ENCODE data around the gene PKD1L1.
"Not testable (repeated sequence)": the region's sequence is repeated elsewhere in the genome, so short reads cannot be mapped to it uniquely, and the experiment has no call there.

The PKD1L1 gene, protein sequence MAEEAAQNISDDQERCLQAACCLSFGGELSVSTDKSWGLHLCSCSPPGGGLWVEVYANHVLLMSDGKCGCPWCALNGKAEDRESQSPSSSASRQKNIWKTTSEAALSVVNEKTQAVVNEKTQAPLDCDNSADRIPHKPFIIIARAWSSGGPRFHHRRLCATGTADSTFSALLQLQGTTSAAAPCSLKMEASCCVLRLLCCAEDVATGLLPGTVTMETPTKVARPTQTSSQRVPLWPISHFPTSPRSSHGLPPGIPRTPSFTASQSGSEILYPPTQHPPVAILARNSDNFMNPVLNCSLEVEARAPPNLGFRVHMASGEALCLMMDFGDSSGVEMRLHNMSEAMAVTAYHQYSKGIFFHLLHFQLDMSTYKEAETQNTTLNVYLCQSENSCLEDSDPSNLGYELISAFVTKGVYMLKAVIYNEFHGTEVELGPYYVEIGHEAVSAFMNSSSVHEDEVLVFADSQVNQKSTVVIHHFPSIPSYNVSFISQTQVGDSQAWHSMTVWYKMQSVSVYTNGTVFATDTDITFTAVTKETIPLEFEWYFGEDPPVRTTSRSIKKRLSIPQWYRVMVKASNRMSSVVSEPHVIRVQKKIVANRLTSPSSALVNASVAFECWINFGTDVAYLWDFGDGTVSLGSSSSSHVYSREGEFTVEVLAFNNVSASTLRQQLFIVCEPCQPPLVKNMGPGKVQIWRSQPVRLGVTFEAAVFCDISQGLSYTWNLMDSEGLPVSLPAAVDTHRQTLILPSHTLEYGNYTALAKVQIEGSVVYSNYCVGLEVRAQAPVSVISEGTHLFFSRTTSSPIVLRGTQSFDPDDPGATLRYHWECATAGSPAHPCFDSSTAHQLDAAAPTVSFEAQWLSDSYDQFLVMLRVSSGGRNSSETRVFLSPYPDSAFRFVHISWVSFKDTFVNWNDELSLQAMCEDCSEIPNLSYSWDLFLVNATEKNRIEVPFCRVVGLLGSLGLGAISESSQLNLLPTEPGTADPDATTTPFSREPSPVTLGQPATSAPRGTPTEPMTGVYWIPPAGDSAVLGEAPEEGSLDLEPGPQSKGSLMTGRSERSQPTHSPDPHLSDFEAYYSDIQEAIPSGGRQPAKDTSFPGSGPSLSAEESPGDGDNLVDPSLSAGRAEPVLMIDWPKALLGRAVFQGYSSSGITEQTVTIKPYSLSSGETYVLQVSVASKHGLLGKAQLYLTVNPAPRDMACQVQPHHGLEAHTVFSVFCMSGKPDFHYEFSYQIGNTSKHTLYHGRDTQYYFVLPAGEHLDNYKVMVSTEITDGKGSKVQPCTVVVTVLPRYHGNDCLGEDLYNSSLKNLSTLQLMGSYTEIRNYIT (N-terminal part only)
- total RNA-seq: 0.37 to 3.2 (median 1.6) reads per million in 9 experiments

DNA sequence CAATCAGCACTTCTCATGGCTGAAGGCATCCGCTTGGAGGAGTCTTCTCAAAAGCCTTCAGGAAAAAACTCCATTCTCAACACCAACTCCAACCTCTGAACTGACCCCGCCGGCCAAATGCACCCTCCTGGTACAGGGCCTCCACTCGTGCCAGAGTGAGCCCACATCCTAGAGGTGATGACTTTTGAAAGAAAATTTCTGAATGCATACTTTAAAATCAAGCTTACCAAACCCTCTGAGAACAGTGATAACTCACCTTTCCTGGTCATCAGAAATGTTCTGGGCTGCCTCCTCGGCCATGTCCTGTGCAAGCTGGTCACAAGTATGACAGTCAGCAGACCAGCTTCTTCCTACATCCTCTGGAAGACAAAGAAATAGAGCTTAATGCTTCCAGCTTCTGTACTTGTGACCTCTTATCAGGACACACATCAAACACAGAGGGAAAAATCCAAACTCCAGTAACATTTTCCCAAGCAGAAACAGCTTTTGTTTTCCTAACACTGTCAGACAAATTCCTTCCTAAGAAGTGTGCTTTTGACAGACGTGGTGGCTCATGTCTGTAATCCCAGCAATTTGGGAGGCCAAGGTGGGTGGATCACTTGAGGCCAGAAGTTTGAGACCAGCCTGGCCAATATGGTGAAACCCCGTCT is at the start of gene PKD1L1:
PKD1L1 (minus strand) TSS at position 326 of the 650 bp plus-strand sequence; CDS start at position 300, 26 bp downstream.
- no peak for ATAC-seq (replicated peaks)
- no peaks in the 10 kb centered on the region for H3K27me3 Mint-ChIP-seq
- H3K9me3 Mint-ChIP-seq: no peaks in the 10 kb centered on the region
- H3K36me3 Mint-ChIP-seq (ENCODE audit: insufficient read depth): no peaks in the 10 kb centered on the region
- no peak for DNase-seq
- H3K4me1 Mint-ChIP-seq (ENCODE audit: low read depth in 2 of 2): no peaks in the 10 kb centered on the region
- H3K4me3 Mint-ChIP-seq: no peak within 1 kb of the TSS
- peak within 1 kb of the TSS in 1 of 2 donors; percentile 30 for H3K27ac Mint-ChIP-seq

DNA sequence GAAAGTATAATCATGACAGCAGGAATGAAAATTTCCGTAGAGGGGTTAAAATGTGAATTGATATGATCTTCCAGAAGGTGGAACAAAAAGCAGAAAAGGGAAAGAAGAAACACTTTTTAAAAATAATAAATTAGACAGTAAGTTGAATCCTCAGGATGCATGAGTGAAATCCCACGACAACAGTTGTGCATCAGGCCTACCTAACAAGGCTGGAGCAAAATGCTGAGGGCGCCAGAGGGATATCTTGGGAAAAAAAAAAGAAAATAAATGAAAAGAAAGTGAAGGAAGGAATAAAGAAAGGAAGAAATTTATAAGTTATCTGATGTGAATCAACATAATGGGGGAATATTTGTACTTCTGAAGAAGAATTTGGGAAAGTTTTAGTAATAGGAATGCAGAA is 44.2 kb upstream of the PKD1L1 start:
- H3K27ac Mint-ChIP-seq: peak overlapping the region; percentile 91 to 96
- no peak for DNase-seq
- peaks cover 14 to 15% of the 10 kb centered on the region in 2 donors for H3K4me1 Mint-ChIP-seq (ENCODE audit: low read depth in 2 of 2)
- peaks cover 4% of the 10 kb centered on the region for H3K36me3 Mint-ChIP-seq (ENCODE audit: insufficient read depth)
- H3K9me3 Mint-ChIP-seq: peaks cover 4 to 10% of the 10 kb centered on the region in 2 donors
- peak overlapping the region; percentile 82 to 88 for H3K4me3 Mint-ChIP-seq
- H3K27me3 Mint-ChIP-seq: no peaks in the 10 kb centered on the region
- ATAC-seq (replicated peaks): no peak

DNA sequence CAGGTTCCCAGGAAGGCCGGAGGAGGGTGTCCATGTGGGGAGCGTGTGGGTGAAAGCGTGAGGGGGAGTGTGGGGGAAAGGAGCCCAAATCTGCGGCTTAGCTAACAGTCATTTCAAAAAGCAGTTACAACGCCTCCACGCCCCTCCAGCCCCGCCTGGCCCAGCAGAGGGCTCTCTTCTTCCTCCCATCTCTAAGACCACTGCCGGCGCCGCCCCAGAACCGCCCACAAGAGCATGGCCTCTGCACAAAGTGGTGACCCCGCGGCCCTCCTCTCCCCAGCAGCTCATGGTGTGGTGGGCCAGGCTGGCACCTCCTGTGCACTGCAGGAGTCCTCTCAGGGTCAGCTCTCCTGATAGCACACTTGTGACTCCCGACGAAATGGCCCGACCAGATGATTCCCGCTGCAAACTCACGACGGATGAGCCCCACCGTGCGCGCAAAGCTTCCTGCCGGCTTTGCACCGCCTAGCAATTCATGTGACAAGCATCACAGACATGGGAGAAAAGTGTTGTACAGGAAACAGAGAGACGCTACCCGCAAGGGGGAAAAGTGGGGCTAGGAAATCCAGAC is 43.6 kb upstream of the PKD1L1 start:
- H3K4me3 Mint-ChIP-seq: peak overlapping the region; percentile 82 to 88
- H3K4me1 Mint-ChIP-seq (ENCODE audit: low read depth in 2 of 2): peaks cover 14 to 15% of the 10 kb centered on the region in 2 donors
- no peaks in the 10 kb centered on the region for H3K27me3 Mint-ChIP-seq
- peak overlapping the region; percentile 91 to 96 for H3K27ac Mint-ChIP-seq
- DNase-seq (peak; percentile 76 to 81 (median 79)), ATAC-seq (replicated peaks) (peak; percentile 97)
- peaks cover 4% of the 10 kb centered on the region for H3K36me3 Mint-ChIP-seq (ENCODE audit: insufficient read depth)
- H3K9me3 Mint-ChIP-seq: peaks cover 4 to 10% of the 10 kb centered on the region in 2 donors

DNA sequence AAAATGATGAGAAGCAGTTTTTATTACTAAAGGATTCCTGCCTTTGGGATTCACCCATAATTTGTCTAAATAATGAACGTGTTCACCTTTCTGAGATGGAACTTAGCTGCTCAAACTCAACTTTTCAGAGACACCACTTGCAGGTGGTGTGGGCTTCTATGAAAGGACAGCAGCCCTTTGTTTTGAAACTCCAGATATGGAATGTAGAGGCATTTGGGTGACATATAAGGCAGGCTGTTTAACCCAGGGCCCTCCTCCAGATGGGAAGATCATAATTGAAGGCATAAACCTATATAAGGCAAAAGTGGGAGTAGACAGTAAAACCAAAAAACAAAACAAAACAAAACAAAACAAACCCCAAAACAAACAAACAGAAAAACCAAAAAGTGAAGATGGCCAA is 43.0 kb upstream of the PKD1L1 start:
- Mint-ChIP-seq H3K9me3 (peaks cover 4 to 10% of the 10 kb centered on the region in 2 donors), H3K36me3 (ENCODE audit: insufficient read depth) (peaks cover 4% of the 10 kb centered on the region), H3K27ac (peak overlapping the region; percentile 91 to 96), H3K27me3 (no peaks in the 10 kb centered on the region), H3K4me3 (peak overlapping the region; percentile 82 to 88), H3K4me1 (ENCODE audit: low read depth in 2 of 2) (peaks cover 14 to 15% of the 10 kb centered on the region in 2 donors)
- DNase-seq: no peak
- ATAC-seq (replicated peaks): no peak

DNA sequence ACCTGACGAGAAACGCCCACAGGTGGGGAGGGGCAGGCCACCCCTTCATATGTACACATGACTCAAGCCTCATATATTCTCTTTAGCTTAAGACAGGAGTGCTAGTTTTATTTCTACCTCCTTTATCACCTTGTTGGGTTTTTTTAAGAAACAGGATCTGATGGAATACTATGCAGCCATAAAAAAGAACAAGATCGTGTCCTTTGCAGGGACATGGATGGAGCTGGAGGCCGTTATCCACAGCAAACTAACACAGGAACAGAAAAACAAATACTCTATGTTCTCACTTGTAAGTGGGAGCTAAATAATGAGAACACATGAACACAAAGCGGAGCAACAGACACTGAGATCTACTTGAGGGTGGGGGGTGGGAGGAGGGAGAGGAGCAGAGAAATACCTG is 42.3 kb upstream of the PKD1L1 start:
- ATAC-seq (replicated peaks) (no peak), DNase-seq (no peak)
- no peak overlapping the region for H3K27ac Mint-ChIP-seq
- H3K9me3 Mint-ChIP-seq: peaks cover 4 to 10% of the 10 kb centered on the region in 2 donors
- H3K27me3 Mint-ChIP-seq: no peaks in the 10 kb centered on the region
- peaks cover 14 to 15% of the 10 kb centered on the region in 2 donors for H3K4me1 Mint-ChIP-seq (ENCODE audit: low read depth in 2 of 2)
- H3K4me3 Mint-ChIP-seq: no peak overlapping the region
- peaks cover 4% of the 10 kb centered on the region for H3K36me3 Mint-ChIP-seq (ENCODE audit: insufficient read depth)

DNA sequence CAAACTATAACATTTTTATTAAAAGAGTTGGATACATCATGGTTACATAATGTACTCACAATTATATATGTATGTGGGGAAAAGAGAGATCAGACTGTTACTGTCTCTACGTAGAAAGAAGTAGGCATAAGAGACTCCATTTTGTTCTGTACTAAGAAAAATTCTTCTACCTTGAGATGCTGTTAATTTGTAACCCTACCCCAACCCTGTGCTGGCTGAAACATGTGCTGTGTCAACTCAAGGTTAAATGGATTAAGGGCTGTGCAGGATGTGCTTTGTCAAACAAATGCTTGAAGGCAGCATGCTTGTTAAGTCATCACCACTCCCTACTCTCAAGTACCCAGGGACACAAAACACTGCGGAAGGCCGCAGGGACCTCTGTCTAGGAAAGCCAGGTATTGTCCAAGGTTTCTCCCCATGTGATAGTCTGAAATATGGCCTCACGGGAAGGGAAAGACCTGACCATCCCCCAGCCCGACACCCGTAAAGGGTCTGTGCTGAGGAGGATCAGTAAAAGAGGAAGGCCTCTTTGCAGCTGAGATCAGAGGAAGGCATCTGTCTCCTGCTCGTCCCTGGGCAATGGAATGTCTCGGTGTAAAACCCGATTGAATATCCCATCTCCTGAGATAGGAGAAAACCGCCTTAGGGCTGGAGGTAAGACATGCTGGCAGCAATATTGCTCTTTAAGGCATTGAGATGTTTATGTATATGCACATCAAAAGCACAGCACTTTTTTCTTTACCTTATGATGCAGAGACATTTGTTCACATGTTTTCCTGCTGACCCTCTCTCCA is 41.5 kb upstream of the PKD1L1 start:
- peaks cover 14 to 15% of the 10 kb centered on the region in 2 donors for H3K4me1 Mint-ChIP-seq (ENCODE audit: low read depth in 2 of 2)
- not testable (repeated sequence) for ATAC-seq (replicated peaks); H3K27me3 Mint-ChIP-seq; H3K27ac Mint-ChIP-seq; H3K9me3 Mint-ChIP-seq; H3K36me3 Mint-ChIP-seq (ENCODE audit: insufficient read depth); DNase-seq; H3K4me3 Mint-ChIP-seq

DNA sequence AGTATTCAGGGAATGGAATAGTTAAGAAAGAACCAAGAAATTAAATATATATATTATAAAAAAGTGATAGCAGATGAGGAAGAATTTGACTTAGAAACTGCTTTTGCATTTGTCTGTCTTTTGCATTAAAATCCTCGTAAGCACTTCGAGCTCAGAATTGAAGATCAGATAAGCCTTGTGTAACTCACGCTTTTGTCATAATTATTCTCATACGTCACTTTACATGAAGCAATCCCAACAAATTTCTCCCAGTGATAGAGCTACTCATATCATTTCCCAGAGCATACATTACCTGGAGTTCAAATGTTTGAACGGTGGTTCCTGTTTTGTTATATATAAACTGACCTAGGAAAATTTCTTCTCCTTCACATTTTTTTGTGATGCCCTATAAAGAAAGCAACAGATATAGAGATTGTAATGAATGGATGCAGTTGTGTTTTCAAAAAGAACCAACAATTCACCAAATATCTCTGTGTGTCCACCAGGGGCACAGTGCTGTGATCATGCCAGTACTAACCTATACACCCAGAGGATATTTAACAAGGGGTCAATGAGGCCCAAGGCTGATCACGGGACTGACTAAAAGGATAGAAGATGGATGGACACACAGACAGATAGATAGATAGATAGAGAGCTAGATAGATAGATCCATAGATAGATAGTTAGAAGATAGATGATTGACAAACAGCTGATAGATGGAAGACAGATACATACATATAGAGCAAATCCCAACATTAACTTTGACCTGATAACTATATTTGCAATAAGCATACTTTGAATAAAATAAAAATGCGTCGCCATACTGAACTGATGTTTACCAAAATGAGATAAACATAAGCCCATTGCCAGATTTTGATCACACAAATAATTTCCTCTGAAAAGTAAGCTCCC is 40.5 kb upstream of the PKD1L1 start:
- ATAC-seq (replicated peaks) (no peak), DNase-seq (no peak)
- H3K9me3 Mint-ChIP-seq: no peaks in the 10 kb centered on the region
- H3K27me3 Mint-ChIP-seq: no peaks in the 10 kb centered on the region
- H3K36me3 Mint-ChIP-seq (ENCODE audit: insufficient read depth): peaks cover 4% of the 10 kb centered on the region
- H3K27ac Mint-ChIP-seq: no peak overlapping the region
- H3K4me1 Mint-ChIP-seq (ENCODE audit: low read depth in 2 of 2): peaks cover 14 to 15% of the 10 kb centered on the region in 2 donors
- H3K4me3 Mint-ChIP-seq: no peak overlapping the region

DNA sequence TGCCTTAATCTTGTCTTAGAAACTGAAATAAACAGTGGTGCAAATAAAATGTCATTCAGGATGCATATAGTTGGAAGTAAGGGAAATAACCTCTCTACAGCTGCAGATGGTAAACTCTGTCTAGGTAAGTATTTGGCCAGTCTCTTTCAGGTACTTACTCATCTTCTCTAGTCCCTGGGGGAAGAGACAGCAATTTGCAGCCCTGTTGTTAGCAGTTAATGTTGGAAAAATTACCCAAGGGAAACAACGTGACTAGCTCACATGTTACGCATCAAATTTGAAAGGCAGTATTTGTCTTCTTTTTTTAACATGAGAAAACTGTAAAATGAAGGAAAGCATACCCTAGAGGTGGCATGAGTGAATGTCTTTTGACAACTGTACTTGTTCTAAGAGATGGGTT is 34.3 kb upstream of the PKD1L1 start:
- DNase-seq (no peak), ATAC-seq (replicated peaks) (no peak)
- Mint-ChIP-seq H3K4me1 (ENCODE audit: low read depth in 2 of 2) (peaks cover 14 to 15% of the 10 kb centered on the region in 2 donors), H3K4me3 (no peak overlapping the region), H3K27me3 (no peaks in the 10 kb centered on the region), H3K9me3 (no peaks in the 10 kb centered on the region), H3K27ac (no peak overlapping the region), H3K36me3 (ENCODE audit: insufficient read depth) (peaks cover 12% of the 10 kb centered on the region)

DNA sequence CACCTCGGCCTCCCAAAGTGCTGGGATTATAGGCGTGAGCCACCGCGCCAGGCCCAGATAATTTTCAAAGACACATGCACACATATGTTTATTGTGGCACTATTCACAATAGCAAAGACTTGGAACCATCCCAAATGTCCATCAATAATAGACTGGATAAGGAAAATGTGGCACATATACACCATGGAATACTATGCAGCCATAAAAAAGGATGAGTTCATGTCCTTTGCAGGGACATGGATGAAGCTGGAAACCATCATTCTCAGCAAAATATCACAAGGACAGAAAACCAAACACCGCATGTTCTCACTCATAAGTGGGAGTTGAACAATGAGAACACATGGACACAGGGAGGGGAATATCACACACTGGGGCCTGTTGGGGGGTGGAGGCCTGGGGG is 32.4 kb upstream of the PKD1L1 start:
- H3K27ac Mint-ChIP-seq; ATAC-seq (replicated peaks); DNase-seq; H3K4me3 Mint-ChIP-seq; H3K27me3 Mint-ChIP-seq; H3K9me3 Mint-ChIP-seq: not testable (repeated sequence)
- H3K4me1 Mint-ChIP-seq (ENCODE audit: low read depth in 2 of 2): peaks cover 18 to 20% of the 10 kb centered on the region in 2 donors
- H3K36me3 Mint-ChIP-seq (ENCODE audit: insufficient read depth): peaks cover 31% of the 10 kb centered on the region

DNA sequence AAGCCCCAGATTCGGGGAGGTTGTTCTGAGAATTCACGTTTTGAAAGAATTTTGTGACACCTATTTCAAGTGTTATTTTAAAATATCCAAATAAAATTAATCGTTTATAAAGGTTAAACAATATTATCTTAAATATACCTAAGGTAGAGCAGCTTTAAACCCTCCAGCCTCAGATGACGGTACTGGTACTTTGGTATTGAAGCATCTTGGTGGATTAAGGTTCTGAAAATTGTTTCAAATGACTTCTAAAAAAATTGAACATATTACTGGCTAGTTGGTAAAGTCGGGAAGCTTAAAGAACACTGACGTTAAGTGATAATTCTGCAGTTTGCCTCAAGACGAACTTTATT is 31.5 kb upstream of the PKD1L1 start:
- Mint-ChIP-seq H3K27ac (peak overlapping the region; percentile 98 to 99), H3K4me3 (peak overlapping the region; percentile 86 to 95), H3K36me3 (ENCODE audit: insufficient read depth) (peaks cover 40% of the 10 kb centered on the region), H3K27me3 (no peaks in the 10 kb centered on the region), H3K4me1 (ENCODE audit: low read depth in 2 of 2) (peaks cover 18 to 20% of the 10 kb centered on the region in 2 donors), H3K9me3 (no peaks in the 10 kb centered on the region)
- ATAC-seq (replicated peaks) (no peak), DNase-seq (no peak)

Data from effector memory CD8-positive, alpha-beta T cell (primary cell).